SK-N-SH (cell line): Measurements from ENCODE around the gene OCSTAMP.

Source experiments
- GABPA ChIP-seq: IDR thresholded peaks from 2 replicates; pipeline ENCODE4 v1.4.0; 2012; ENCODE audit warnings: low read depth, mild to moderate bottlenecking
- MXI1 ChIP-seq: IDR thresholded peaks from 2 replicates; pipeline ENCODE4 v1.6.1; 2012; ENCODE audit warnings: mild to moderate bottlenecking, low read depth, low read length, improper control_type of control experiment
- SIN3A ChIP-seq: IDR thresholded peaks from 2 replicates; pipeline ENCODE4 v1.6.1; 2012; ENCODE audit warnings: low read depth, mild to moderate bottlenecking, low read length, moderate library complexity, borderline replicate concordance
- YY1 ChIP-seq: IDR thresholded peaks from 2 replicates; pipeline ENCODE4 v1.4.0; 2012; ENCODE audit warnings: low read depth, mild to moderate bottlenecking
- TF ChIP-seq, protein P1 (sequence below): fragments of 200-600 bp; sonication (generic); IDR thresholded peaks from 2 replicates; pipeline ENCODE4 v1.6.1; 2017; ENCODE audit warnings: antibody characterized with exemption, mild to moderate bottlenecking, moderate library complexity
- TF ChIP-seq, protein P2 (sequence below): fragments of 150-350 bp; IDR thresholded peaks from 2 replicates; pipeline ENCODE4 v1.6.1; 2017; ENCODE audit warnings: antibody characterized with exemption, low read length, low read depth, borderline replicate concordance
- TF ChIP-seq, protein P3 (sequence below): IDR thresholded peaks from 2 replicates; pipeline ENCODE4 v1.6.1; 2012; ENCODE audit warnings: mild to moderate bottlenecking, low read depth, low read length, moderate library complexity
- TF ChIP-seq, protein P4 (sequence below): IDR thresholded peaks from 2 replicates; pipeline ENCODE4 v1.4.0; 2012; ENCODE audit warnings: low read depth

DNA sequence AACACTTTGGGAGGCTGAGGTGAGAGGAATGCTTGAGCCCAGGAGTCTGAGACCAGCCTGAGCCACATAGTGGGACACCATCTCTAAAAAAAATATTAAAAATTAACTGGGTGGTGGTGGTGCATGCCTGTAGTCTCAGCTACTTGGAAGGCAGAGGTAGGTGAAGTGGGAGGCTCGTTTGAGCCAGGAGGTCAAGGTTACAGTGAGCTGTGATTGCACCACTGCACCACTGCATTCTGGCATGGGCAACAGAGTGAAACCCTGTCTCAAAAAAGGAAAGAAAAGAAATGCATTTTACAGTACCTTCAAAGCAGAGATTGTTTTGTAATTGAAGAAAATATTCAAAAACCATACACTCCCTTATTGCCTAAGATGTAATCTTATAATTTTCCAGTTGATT, 6.5 kb downstream of the OCSTAMP start:
- TF ChIP-seq, protein P1, sequence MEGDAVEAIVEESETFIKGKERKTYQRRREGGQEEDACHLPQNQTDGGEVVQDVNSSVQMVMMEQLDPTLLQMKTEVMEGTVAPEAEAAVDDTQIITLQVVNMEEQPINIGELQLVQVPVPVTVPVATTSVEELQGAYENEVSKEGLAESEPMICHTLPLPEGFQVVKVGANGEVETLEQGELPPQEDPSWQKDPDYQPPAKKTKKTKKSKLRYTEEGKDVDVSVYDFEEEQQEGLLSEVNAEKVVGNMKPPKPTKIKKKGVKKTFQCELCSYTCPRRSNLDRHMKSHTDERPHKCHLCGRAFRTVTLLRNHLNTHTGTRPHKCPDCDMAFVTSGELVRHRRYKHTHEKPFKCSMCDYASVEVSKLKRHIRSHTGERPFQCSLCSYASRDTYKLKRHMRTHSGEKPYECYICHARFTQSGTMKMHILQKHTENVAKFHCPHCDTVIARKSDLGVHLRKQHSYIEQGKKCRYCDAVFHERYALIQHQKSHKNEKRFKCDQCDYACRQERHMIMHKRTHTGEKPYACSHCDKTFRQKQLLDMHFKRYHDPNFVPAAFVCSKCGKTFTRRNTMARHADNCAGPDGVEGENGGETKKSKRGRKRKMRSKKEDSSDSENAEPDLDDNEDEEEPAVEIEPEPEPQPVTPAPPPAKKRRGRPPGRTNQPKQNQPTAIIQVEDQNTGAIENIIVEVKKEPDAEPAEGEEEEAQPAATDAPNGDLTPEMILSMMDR, result no peak
- TF ChIP-seq MXI1 (no peak), GABPA (no peak), YY1 (no peak), SIN3A (no peak)
- TF ChIP-seq, protein P2, sequence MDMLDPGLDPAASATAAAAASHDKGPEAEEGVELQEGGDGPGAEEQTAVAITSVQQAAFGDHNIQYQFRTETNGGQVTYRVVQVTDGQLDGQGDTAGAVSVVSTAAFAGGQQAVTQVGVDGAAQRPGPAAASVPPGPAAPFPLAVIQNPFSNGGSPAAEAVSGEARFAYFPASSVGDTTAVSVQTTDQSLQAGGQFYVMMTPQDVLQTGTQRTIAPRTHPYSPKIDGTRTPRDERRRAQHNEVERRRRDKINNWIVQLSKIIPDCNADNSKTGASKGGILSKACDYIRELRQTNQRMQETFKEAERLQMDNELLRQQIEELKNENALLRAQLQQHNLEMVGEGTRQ, result no peak
- TF ChIP-seq, protein P3, sequence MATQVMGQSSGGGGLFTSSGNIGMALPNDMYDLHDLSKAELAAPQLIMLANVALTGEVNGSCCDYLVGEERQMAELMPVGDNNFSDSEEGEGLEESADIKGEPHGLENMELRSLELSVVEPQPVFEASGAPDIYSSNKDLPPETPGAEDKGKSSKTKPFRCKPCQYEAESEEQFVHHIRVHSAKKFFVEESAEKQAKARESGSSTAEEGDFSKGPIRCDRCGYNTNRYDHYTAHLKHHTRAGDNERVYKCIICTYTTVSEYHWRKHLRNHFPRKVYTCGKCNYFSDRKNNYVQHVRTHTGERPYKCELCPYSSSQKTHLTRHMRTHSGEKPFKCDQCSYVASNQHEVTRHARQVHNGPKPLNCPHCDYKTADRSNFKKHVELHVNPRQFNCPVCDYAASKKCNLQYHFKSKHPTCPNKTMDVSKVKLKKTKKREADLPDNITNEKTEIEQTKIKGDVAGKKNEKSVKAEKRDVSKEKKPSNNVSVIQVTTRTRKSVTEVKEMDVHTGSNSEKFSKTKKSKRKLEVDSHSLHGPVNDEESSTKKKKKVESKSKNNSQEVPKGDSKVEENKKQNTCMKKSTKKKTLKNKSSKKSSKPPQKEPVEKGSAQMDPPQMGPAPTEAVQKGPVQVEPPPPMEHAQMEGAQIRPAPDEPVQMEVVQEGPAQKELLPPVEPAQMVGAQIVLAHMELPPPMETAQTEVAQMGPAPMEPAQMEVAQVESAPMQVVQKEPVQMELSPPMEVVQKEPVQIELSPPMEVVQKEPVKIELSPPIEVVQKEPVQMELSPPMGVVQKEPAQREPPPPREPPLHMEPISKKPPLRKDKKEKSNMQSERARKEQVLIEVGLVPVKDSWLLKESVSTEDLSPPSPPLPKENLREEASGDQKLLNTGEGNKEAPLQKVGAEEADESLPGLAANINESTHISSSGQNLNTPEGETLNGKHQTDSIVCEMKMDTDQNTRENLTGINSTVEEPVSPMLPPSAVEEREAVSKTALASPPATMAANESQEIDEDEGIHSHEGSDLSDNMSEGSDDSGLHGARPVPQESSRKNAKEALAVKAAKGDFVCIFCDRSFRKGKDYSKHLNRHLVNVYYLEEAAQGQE, result no peak
- TF ChIP-seq, protein P4, sequence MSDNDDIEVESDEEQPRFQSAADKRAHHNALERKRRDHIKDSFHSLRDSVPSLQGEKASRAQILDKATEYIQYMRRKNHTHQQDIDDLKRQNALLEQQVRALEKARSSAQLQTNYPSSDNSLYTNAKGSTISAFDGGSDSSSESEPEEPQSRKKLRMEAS, result no peak
